Calu3 (cell line): ENCODE results near the gene DNAI4. TPM values are rescaled to one million over a fixed set of nuclear protein-coding genes. Genes with fewer than 3 reads are reported as not detected.
"Not testable (repeated sequence)": the region's sequence is repeated elsewhere in the genome, so short reads cannot be mapped to it uniquely, and the experiment has no call there.

ENCODE experiments used
- BruUV-seq: library from RNA; stranded (reverse); fragments of 400-500 nt; replicated peaks from 2 replicates; lab custom pipeline; 2021; lab: Mats Ljungman, UMichigan
- CTCF ChIA-PET: fragments of 300-600 bp; sonication (Branson Sonifier 250); formaldehyde crosslinking; loops from one replicate; lab custom pipeline; 2022; ENCODE audit warnings: antibody characterized with exemption; lab: Charles Lee
- DNase-seq: peaks from one replicate; pipeline ENCODE4 v3.0.0; 2022
- H3K27ac Mint-ChIP-seq: one replicate; pipeline ENCODE4 v1.8.0; 2022; ENCODE audit warnings: mixed read lengths; ENCODE audit not compliant: unreplicated experiment
- H3K27me3 Mint-ChIP-seq: one replicate; pipeline ENCODE4 v1.8.0; 2022; ENCODE audit warnings: mixed read lengths; ENCODE audit not compliant: unreplicated experiment
- H3K36me3 Mint-ChIP-seq: one replicate; pipeline ENCODE4 v1.8.0; 2022; ENCODE audit warnings: mild to moderate bottlenecking, moderate library complexity, mixed read lengths; ENCODE audit not compliant: insufficient read depth, unreplicated experiment
- H3K4me1 Mint-ChIP-seq: one replicate; pipeline ENCODE4 v1.8.0; 2022; ENCODE audit warnings: mild to moderate bottlenecking, low read depth, mixed read lengths; ENCODE audit not compliant: unreplicated experiment
- H3K4me3 Mint-ChIP-seq: one replicate; pipeline ENCODE4 v1.8.0; 2022; ENCODE audit warnings: mild to moderate bottlenecking, low read depth, moderate library complexity, mixed read lengths; ENCODE audit not compliant: unreplicated experiment
- H3K9me3 Mint-ChIP-seq: one replicate; pipeline ENCODE4 v1.8.0; 2022; ENCODE audit warnings: low read depth, mixed read lengths; ENCODE audit not compliant: unreplicated experiment
- CTCF ChIP-seq: fragments of 200-600 bp; IDR thresholded peaks from one replicate; pipeline ENCODE4 v1.8.0; 2022; ENCODE audit warnings: antibody characterized with exemption; ENCODE audit not compliant: unreplicated experiment
- intact Hi-C: fragments of 100-400 bp; cut with micrococcal nuclease; formaldehyde crosslinking; loops from one replicate; pipeline ENCODE4 v1.10.0; 2022; ENCODE audit not compliant: unreplicated experiment
- total RNA-seq: library from RNA; stranded (reverse); gene quantifications from 2 replicates; pipeline ENCODE4 v1.2.3, GENCODE V29; 2022

The DNAI4 gene
- total RNA-seq, 1 experiment from 2014 or later = 5.6 TPM

DNA sequence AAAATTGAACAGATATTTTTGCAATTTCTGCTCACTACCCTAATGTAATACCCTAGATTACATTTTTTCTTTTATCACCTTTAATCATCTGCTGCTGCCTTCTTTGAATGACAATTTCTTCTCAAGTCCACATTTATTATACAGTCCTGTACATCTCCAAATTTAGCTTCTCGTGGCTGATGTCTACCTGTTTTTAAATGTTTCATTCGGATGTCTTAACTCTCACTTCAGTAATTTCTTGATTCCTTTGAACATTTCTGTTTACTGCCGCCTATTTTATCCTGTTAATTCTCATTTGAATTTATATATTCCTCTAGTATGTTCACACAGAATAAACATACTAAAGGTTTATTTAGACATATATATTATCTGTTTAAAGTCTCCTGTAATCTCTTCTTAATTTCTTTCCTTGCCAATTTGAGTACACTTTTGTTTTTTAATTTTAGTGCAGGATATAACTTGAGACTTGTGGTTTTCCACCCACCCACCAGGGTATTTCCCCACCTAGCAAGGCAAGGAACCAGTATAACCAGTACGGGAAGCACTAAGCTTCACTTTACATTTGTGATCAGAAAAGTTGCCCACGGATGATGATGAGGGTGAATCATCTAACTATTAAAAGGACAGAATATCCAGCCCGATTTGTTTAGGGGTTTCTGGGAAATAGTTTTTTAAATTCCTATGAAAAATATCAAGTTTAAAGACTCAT lies 136.3 kb downstream of the DNAI4 start:
- CTCF ChIA-PET = no interaction called here

GRCh38 chr1:66787641-66788040 lies 137.0 kb downstream of the DNAI4 start:
- Mint-ChIP-seq H3K36me3 (no peaks in the 10 kb centered on the region), H3K4me1 (peaks cover 11% of the 10 kb centered on the region), H3K27ac (no peak overlapping the region), H3K9me3 (no peaks in the 10 kb centered on the region), H3K4me3 (no peak overlapping the region), H3K27me3 (no peaks in the 10 kb centered on the region)
- TF ChIP-seq CTCF = no peak
- DNase-seq = no peak
- no TSS peak for BruUV-seq
- CTCF ChIA-PET = no interaction called here
- intact Hi-C loops = no loop called here

More for the DNA sequence above, 136.3 kb downstream of the DNAI4 start:
- no peaks in the 10 kb centered on the region for H3K36me3 Mint-ChIP-seq
- peak overlapping the region; percentile 40 for H3K27ac Mint-ChIP-seq
- no peaks in the 10 kb centered on the region for H3K27me3 Mint-ChIP-seq
- H3K4me1 Mint-ChIP-seq = peaks cover 11% of the 10 kb centered on the region
- H3K4me3 Mint-ChIP-seq = no peak overlapping the region
- no peak for TF ChIP-seq CTCF
- intact Hi-C loops = no loop called here
- no TSS peak for BruUV-seq
- no peaks in the 10 kb centered on the region for H3K9me3 Mint-ChIP-seq
- peak; percentile 44 for DNase-seq

GRCh38 chr1:66785800-66786199 lies 138.9 kb downstream of the DNAI4 start:
- H3K9me3 Mint-ChIP-seq, DNase-seq, BruUV-seq, H3K27ac Mint-ChIP-seq, intact Hi-C loops, H3K36me3 Mint-ChIP-seq, CTCF ChIA-PET, H3K4me3 Mint-ChIP-seq: not testable (repeated sequence)
- Mint-ChIP-seq H3K27me3 (peaks cover 11% of the 10 kb centered on the region), H3K4me1 (peaks cover 11% of the 10 kb centered on the region)

- Mint-ChIP-seq H3K27me3 (peaks cover 26% of the 10 kb centered on the region), H3K4me3 (no peak overlapping the region), H3K4me1 (no peaks in the 10 kb centered on the region), H3K27ac (no peak overlapping the region), H3K36me3 (no peaks in the 10 kb centered on the region), H3K9me3 (peaks cover 6% of the 10 kb centered on the region)
- TF ChIP-seq CTCF = no peak
- intact Hi-C loops = no loop called here
- BruUV-seq = no TSS peak
- DNase-seq = no peak
- CTCF ChIA-PET = interaction anchor here (0.6 kb wide), 1 partner anchor 184 kb away, joined by 4 read pairs; no protein-coding TSS in a partner anchor
Measured at GRCh38 chr1:66779475-66780078, 145.1 kb downstream of the DNAI4 start.

GRCh38 chr1:66778969-66779368 lies 145.7 kb downstream of the DNAI4 start:
- DNase-seq = no peak
- no peaks in the 10 kb centered on the region for H3K4me1 Mint-ChIP-seq
- H3K27me3 Mint-ChIP-seq = peaks cover 26% of the 10 kb centered on the region
- H3K4me3 Mint-ChIP-seq = no peak overlapping the region
- H3K36me3 Mint-ChIP-seq = no peaks in the 10 kb centered on the region
- intact Hi-C loops = no loop called here
- no peak for TF ChIP-seq CTCF
- no TSS peak for BruUV-seq
- CTCF ChIA-PET = no interaction called here
- H3K9me3 Mint-ChIP-seq = peaks cover 6% of the 10 kb centered on the region
- no peak overlapping the region for H3K27ac Mint-ChIP-seq
